Measurements from ENCODE around the gene TSPAN7.

TSPAN7 gene

GRCh38 chrX:38610849-38611248 lies 49.5 kb downstream of the TSPAN7 start:
- TF ChIP-seq GATA3 (IDR thresholded peaks at IDR 0.05; ENCODE audit: low read depth, low read length), result no peak
- TF ChIP-seq GATA2 (IDR thresholded peaks at IDR 0.05; ENCODE audit: low read depth, low read length), result no peak

- TF ChIP-seq GATA3 (IDR thresholded peaks at IDR 0.05; ENCODE audit: low read depth, low read length) (no peak), GATA2 (IDR thresholded peaks at IDR 0.05; ENCODE audit: low read depth, low read length) (no peak)
These were observed 50.9 kb downstream of the TSPAN7 start for GRCh38 chrX:38612281-38612680.

GRCh38 chrX:38614485-38614884 lies 53.1 kb downstream of the TSPAN7 start:
- TF ChIP-seq GATA3 (IDR thresholded peaks at IDR 0.05; ENCODE audit: low read depth, low read length) (no peak), GATA2 (IDR thresholded peaks at IDR 0.05; ENCODE audit: low read depth, low read length) (no peak)

GRCh38 chrX:38616904-38617303 lies 55.6 kb downstream of the TSPAN7 start:
- TF ChIP-seq GATA2 (IDR thresholded peaks at IDR 0.05; ENCODE audit: low read depth, low read length), result no peak

- TF ChIP-seq GATA3 (IDR thresholded peaks at IDR 0.05; ENCODE audit: low read depth, low read length) (no peak), GATA2 (IDR thresholded peaks at IDR 0.05; ENCODE audit: low read depth, low read length) (no peak)
These were observed 56.8 kb downstream of the TSPAN7 start for GRCh38 chrX:38618180-38618579.

GRCh38 chrX:38620623-38621022 lies 59.3 kb downstream of the TSPAN7 start:
- TF ChIP-seq GATA2 (IDR thresholded peaks at IDR 0.05; ENCODE audit: low read depth, low read length) (no peak), GATA3 (IDR thresholded peaks at IDR 0.05; ENCODE audit: low read depth, low read length) (no peak)

- TF ChIP-seq GATA3 (IDR thresholded peaks at IDR 0.05; ENCODE audit: low read depth, low read length) (no peak), GATA2 (IDR thresholded peaks at IDR 0.05; ENCODE audit: low read depth, low read length) (no peak)
These were observed 65.0 kb downstream of the TSPAN7 start for GRCh38 chrX:38626296-38626695.

GRCh38 chrX:38627683-38628082 lies 66.3 kb downstream of the TSPAN7 start:
- TF ChIP-seq GATA2 (IDR thresholded peaks at IDR 0.05; ENCODE audit: low read depth, low read length) (no peak), GATA3 (IDR thresholded peaks at IDR 0.05; ENCODE audit: low read depth, low read length) (no peak)

GRCh38 chrX:38628587-38628986 lies 67.2 kb downstream of the TSPAN7 start:
- TF ChIP-seq GATA2 (IDR thresholded peaks at IDR 0.05; ENCODE audit: low read depth, low read length) (no peak), GATA3 (IDR thresholded peaks at IDR 0.05; ENCODE audit: low read depth, low read length) (no peak)

GRCh38 chrX:38632516-38632915 lies 71.2 kb downstream of the TSPAN7 start:
- TF ChIP-seq GATA2 (IDR thresholded peaks at IDR 0.05; ENCODE audit: low read depth, low read length), result no peak
- no peak for TF ChIP-seq GATA3 (IDR thresholded peaks at IDR 0.05; ENCODE audit: low read depth, low read length)

GRCh38 chrX:38634665-38635064 lies 73.3 kb downstream of the TSPAN7 start:
- no peak for TF ChIP-seq GATA3 (IDR thresholded peaks at IDR 0.05; ENCODE audit: low read depth, low read length)
- no peak for TF ChIP-seq GATA2 (IDR thresholded peaks at IDR 0.05; ENCODE audit: low read depth, low read length)

GRCh38 chrX:38636949-38637819 lies 75.8 kb downstream of the TSPAN7 start:
- peak; percentile 58 for TF ChIP-seq GATA2 (IDR thresholded peaks at IDR 0.05; ENCODE audit: low read depth, low read length)
- TF ChIP-seq GATA3 (IDR thresholded peaks at IDR 0.05; ENCODE audit: low read depth, low read length), result no peak

- TF ChIP-seq GATA3 (IDR thresholded peaks at IDR 0.05; ENCODE audit: low read depth, low read length) (no peak), GATA2 (IDR thresholded peaks at IDR 0.05; ENCODE audit: low read depth, low read length) (no peak)
These were observed 77.7 kb downstream of the TSPAN7 start for GRCh38 chrX:38638952-38639529.

- TF ChIP-seq GATA2 (IDR thresholded peaks at IDR 0.05; ENCODE audit: low read depth, low read length) (no peak), GATA3 (IDR thresholded peaks at IDR 0.05; ENCODE audit: low read depth, low read length) (no peak)
These were observed 78.4 kb downstream of the TSPAN7 start for GRCh38 chrX:38639730-38640129.

GRCh38 chrX:38641197-38641596 lies 79.9 kb downstream of the TSPAN7 start:
- TF ChIP-seq GATA2 (IDR thresholded peaks at IDR 0.05; ENCODE audit: low read depth, low read length), result no peak
- no peak for TF ChIP-seq GATA3 (IDR thresholded peaks at IDR 0.05; ENCODE audit: low read depth, low read length)

All from SH-SY5Y (cell line).